PFSK-1 (cell line): Measurements from ENCODE around the gene NIPA2.

Source experiments
- FOXP2 ChIP-seq: optimal IDR thresholded peaks from 2 replicates; pipeline ENCODE3; 2011; ENCODE audit warnings: borderline replicate concordance, control low read depth, inconsistent platforms; ENCODE audit not compliant: insufficient read depth; ENCODE audit errors: extremely low read length, extremely low read depth
- POLR2AphosphoS5 ChIP-seq: IDR thresholded peaks from 2 replicates; pipeline ENCODE4 v1.6.1; 2012; ENCODE audit warnings: low read depth, mild to moderate bottlenecking, control low read depth, low read length, moderate library complexity
- REST ChIP-seq, 2 experiments: IDR thresholded peaks; 2 replicates each; pipeline versions ENCODE4 v1.6.1 to v1.8.0; 2011 to 2012; ENCODE audit warnings: low read depth in 2 of 2, low read length in 2 of 2, control low read depth in 1 of 2, inconsistent platforms in 1 of 2, mild to moderate bottlenecking in 1 of 2, moderate library complexity in 1 of 2; ENCODE audit not compliant: insufficient read depth in 1 of 2
- SIN3A ChIP-seq: IDR thresholded peaks from 2 replicates; pipeline ENCODE4 v1.6.1; 2012; ENCODE audit warnings: mild to moderate bottlenecking, low read length, moderate library complexity, borderline replicate concordance; ENCODE audit not compliant: insufficient read depth
- TAF1 ChIP-seq: IDR thresholded peaks from 2 replicates; pipeline ENCODE4 v1.6.1; 2012; ENCODE audit warnings: low read length, control low read depth, borderline replicate concordance; ENCODE audit not compliant: insufficient read depth

NIPA2 gene

DNA sequence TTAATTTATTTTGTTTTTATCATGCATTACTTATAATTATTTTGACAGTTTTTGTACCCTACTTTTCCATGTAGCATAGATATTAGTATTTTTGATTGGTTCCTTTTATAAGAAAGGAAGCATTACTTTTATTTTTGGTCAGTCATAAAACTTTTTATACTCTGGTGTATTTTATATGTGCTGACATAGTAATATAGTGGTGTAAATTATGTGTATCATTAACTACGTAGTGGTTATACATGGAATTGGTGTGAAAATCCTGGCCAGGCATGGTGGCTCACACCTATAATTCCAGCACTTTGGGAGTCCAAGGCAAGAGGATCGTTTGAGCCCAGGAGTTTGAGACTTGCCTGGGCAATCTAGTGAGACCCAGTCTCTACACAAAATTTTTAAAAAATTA lies 18.8 kb upstream of the NIPA2 start:
- TF ChIP-seq POLR2AphosphoS5 (no peak), REST (IDR thresholded peaks at IDR 0.05; ENCODE audit: insufficient read depth in 1 of 2, low read depth in 2 of 2, low read length in 2 of 2) (no peak), SIN3A (no peak), TAF1 (no peak), FOXP2 (no peak)

DNA sequence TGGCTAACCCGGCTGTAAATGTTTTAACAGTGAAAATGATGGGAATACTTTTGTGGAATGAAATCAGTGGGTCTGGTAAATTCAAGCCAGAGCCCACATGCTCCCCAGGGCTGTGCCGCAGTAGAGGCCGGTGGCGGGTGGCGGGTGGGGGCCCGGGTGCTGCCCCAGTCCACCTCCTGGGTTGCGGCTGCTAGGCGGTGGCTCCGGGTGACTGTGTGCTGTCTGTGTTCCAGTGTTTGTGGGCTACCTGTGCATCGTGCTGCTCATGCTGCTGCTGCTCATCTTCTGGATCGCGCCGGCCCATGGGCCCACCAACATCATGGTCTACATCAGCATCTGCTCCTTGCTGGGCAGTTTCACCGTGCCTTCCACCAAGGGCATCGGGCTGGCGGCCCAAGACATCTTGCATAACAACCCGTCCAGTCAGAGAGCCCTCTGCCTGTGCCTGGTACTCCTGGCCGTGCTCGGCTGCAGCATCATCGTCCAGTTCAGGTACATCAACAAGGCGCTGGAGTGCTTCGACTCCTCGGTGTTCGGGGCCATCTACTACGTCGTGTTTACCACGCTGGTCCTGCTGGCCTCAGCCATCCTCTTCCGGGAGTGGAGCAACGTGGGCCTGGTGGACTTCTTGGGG lies 14.9 kb upstream of the NIPA2 start:
- TF ChIP-seq REST (IDR thresholded peaks at IDR 0.05; ENCODE audit: insufficient read depth in 1 of 2, low read depth in 2 of 2, low read length in 2 of 2) (no peak), POLR2AphosphoS5 (no peak), SIN3A (no peak), FOXP2 (no peak), TAF1 (no peak)

- TF ChIP-seq FOXP2 (no peak), REST (IDR thresholded peaks at IDR 0.05; ENCODE audit: insufficient read depth in 1 of 2, low read depth in 2 of 2, low read length in 2 of 2) (no peak), POLR2AphosphoS5 (no peak), TAF1 (no peak), SIN3A (no peak)
Measured at GRCh38 chr15:22827125-22827524, 11.3 kb upstream of the NIPA2 start.

DNA sequence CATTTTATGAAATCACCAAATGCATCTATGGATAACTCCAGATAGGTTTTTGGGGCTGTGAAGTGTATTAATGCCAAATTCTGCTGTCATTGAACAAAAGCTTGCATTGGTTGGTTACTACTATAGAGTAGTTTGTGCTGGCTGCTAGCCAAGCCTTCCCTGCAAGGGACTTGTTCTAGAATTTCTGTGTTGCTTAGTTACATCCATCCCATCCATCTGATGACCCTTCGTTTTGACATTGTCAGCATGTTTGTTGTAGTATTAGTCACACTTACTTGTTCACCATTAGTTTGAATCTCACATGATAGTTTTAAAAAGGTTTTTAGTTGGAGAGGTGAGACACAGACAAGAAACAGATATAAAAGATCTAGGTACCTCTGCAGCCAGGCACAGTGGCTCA lies 7.0 kb upstream of the NIPA2 start:
- no peak for TF ChIP-seq TAF1
- no peak for TF ChIP-seq POLR2AphosphoS5
- no peak for TF ChIP-seq SIN3A
- no peak for TF ChIP-seq FOXP2
- TF ChIP-seq REST (IDR thresholded peaks at IDR 0.05; ENCODE audit: insufficient read depth in 1 of 2, low read depth in 2 of 2, low read length in 2 of 2): no peak

- TF ChIP-seq FOXP2: no peak
- TF ChIP-seq REST (IDR thresholded peaks at IDR 0.05; ENCODE audit: insufficient read depth in 1 of 2, low read depth in 2 of 2, low read length in 2 of 2): no peak
- no peak for TF ChIP-seq POLR2AphosphoS5
Measured at GRCh38 chr15:22839046-22839695, 705 bp downstream of the NIPA2 start.
